ENCODE measurements around the gene MCUR1. TPM values are rescaled to one million over a fixed set of nuclear protein-coding genes. Genes with fewer than 3 reads are reported as not detected.
A peak's percentile ranks its signal among the peaks of the same experiment; 100 is the strongest.
"Not testable (repeated sequence)": the region's sequence is repeated elsewhere in the genome, so short reads cannot be mapped to it uniquely, and the experiment has no call there.

The MCUR1 gene
- total and polyA plus RNA-seq, 2 experiments from 2014 or later: 16.1 to 27.6 TPM

DNA sequence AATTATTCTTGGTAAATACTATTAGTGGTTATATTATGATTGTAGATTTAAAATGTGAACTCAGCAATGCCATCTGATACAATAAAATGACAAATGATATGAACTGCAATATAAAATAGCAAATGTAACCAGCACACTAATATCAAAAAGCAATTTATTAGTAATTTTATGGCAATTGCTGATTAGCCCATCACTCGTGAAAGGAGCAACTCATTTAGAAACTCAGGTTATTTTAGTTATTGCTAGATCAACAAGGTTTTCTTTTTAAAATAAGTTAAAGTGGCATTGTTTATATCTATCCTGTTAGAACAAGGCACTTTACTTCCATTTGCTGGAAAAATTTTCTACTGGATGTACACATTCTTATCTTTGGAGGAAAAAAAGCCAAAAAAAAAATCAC lies 18.4 kb upstream of the MCUR1 start:
- H3K36me3 ChIP-seq (replicated peaks; ENCODE audit: insufficient read depth, low read depth): no peaks in the 10 kb centered on the region
- H3K4me3 ChIP-seq: no peak overlapping the region
- no peak overlapping the region for H3K27ac ChIP-seq
- no peaks in the 10 kb centered on the region for H4K20me1 ChIP-seq (ENCODE audit: insufficient read depth, poor library complexity, severe bottlenecking)
- H2AFZ ChIP-seq: no peak overlapping the region
- H3K4me1 ChIP-seq (ENCODE audit: insufficient read depth): no peaks in the 10 kb centered on the region
- TF ChIP-seq, protein P1, sequence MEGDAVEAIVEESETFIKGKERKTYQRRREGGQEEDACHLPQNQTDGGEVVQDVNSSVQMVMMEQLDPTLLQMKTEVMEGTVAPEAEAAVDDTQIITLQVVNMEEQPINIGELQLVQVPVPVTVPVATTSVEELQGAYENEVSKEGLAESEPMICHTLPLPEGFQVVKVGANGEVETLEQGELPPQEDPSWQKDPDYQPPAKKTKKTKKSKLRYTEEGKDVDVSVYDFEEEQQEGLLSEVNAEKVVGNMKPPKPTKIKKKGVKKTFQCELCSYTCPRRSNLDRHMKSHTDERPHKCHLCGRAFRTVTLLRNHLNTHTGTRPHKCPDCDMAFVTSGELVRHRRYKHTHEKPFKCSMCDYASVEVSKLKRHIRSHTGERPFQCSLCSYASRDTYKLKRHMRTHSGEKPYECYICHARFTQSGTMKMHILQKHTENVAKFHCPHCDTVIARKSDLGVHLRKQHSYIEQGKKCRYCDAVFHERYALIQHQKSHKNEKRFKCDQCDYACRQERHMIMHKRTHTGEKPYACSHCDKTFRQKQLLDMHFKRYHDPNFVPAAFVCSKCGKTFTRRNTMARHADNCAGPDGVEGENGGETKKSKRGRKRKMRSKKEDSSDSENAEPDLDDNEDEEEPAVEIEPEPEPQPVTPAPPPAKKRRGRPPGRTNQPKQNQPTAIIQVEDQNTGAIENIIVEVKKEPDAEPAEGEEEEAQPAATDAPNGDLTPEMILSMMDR (IDR thresholded peaks at IDR 0.05; ENCODE audit: poor library complexity): no peak
- TF ChIP-seq EZH2phosphoT487 (IDR thresholded peaks at IDR 0.05; ENCODE audit: low read depth, severe bottlenecking, unreplicated experiment): no peak
- no peak for TF ChIP-seq EZH2 (IDR thresholded peaks at IDR 0.05; ENCODE audit: borderline replicate concordance)
- WGBS (ENCODE audit: low lambda C conversion rate, missing lambda C conversion rate): 94% methylated on average over 1 of the region's 1 CpG
- no peaks in the 10 kb centered on the region for H3K79me2 ChIP-seq
- H3K9me3 ChIP-seq (ENCODE audit: low read depth): peaks cover 5% of the 10 kb centered on the region
- no peaks in the 10 kb centered on the region for H3K9me2 ChIP-seq (replicated peaks; ENCODE audit: insufficient read depth)
- H3K27me3 ChIP-seq: no peaks in the 10 kb centered on the region
- DNase-seq (ENCODE audit: low spot score): no peak
- no peak overlapping the region for H3K4me2 ChIP-seq

DNA sequence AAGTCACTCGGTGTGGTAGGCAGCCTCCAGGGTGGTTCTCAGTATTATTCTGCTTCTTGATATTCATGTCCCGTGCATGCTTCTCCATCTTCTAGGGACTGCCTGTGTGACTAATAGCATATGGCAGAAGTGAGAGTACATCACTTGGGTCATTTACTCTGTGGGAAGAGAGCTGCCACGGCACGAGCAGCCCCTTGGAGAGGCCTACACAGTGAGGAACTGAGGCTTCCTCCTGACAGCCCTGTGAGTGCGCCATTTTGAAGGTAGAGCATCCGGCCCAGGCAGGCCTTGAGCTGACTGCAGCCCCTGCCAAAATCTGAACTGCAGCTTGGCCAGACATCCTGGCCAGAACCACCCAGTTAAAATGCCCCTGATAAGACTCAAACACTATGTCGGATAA lies 17.3 kb upstream of the MCUR1 start:
- no peaks in the 10 kb centered on the region for H3K27me3 ChIP-seq
- H3K79me2 ChIP-seq: no peaks in the 10 kb centered on the region
- H3K27ac ChIP-seq: no peak overlapping the region
- DNase-seq (ENCODE audit: low spot score): no peak
- H3K36me3 ChIP-seq (replicated peaks; ENCODE audit: insufficient read depth, low read depth): no peaks in the 10 kb centered on the region
- H3K4me2 ChIP-seq: no peak overlapping the region
- TF ChIP-seq EZH2phosphoT487 (IDR thresholded peaks at IDR 0.05; ENCODE audit: low read depth, severe bottlenecking, unreplicated experiment) (no peak), EZH2 (IDR thresholded peaks at IDR 0.05; ENCODE audit: borderline replicate concordance) (no peak)
- no peak overlapping the region for H3K4me3 ChIP-seq
- H3K9me3 ChIP-seq (ENCODE audit: low read depth): peaks cover 5% of the 10 kb centered on the region
- H4K20me1 ChIP-seq (ENCODE audit: insufficient read depth, poor library complexity, severe bottlenecking): no peaks in the 10 kb centered on the region
- 90% methylated on average over 7 of the region's 7 CpGs for WGBS (ENCODE audit: low lambda C conversion rate, missing lambda C conversion rate)
- no peak overlapping the region for H2AFZ ChIP-seq
- no peaks in the 10 kb centered on the region for H3K4me1 ChIP-seq (ENCODE audit: insufficient read depth)
- no peaks in the 10 kb centered on the region for H3K9me2 ChIP-seq (replicated peaks; ENCODE audit: insufficient read depth)

DNA sequence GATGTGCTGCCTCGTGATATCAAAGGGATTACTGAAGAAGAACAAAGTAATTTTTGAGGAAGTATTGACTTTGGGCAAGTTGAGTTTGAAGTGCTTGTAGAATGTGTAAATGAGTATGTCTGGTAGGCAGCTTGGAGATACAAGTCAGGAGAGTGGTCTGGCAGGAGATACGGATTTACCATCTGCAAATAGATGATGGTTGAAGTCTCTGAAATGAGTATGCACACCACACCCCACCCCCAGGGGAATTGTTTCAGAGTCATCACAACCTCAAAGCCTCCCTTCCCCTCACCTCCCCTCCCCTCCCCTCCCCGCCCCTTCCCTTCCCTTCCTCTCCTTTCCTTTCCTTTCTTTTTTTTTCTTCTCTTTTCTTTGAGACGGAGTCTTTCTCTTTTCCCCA lies 16.4 kb upstream of the MCUR1 start:
- Histone ChIP-seq H3K9me3 (ENCODE audit: low read depth) (peaks cover 5% of the 10 kb centered on the region), H3K4me2 (no peak overlapping the region), H3K4me3 (no peak overlapping the region), H3K4me1 (ENCODE audit: insufficient read depth) (no peaks in the 10 kb centered on the region), H3K36me3 (replicated peaks; ENCODE audit: insufficient read depth, low read depth) (no peaks in the 10 kb centered on the region), H3K79me2 (no peaks in the 10 kb centered on the region), H3K27me3 (no peaks in the 10 kb centered on the region), H3K27ac (no peak overlapping the region), H4K20me1 (ENCODE audit: insufficient read depth, poor library complexity, severe bottlenecking) (no peaks in the 10 kb centered on the region), H3K9me2 (replicated peaks; ENCODE audit: insufficient read depth) (no peaks in the 10 kb centered on the region), H2AFZ (no peak overlapping the region)
- TF ChIP-seq, protein P1 (IDR thresholded peaks at IDR 0.05; ENCODE audit: poor library complexity): no peak
- TF ChIP-seq EZH2 (IDR thresholded peaks at IDR 0.05; ENCODE audit: borderline replicate concordance): no peak
- no peak for TF ChIP-seq EZH2phosphoT487 (IDR thresholded peaks at IDR 0.05; ENCODE audit: low read depth, severe bottlenecking, unreplicated experiment)
- DNase-seq (ENCODE audit: low spot score): no peak
- WGBS (ENCODE audit: low lambda C conversion rate, missing lambda C conversion rate): 90% methylated on average over 3 of the region's 4 CpGs

DNA sequence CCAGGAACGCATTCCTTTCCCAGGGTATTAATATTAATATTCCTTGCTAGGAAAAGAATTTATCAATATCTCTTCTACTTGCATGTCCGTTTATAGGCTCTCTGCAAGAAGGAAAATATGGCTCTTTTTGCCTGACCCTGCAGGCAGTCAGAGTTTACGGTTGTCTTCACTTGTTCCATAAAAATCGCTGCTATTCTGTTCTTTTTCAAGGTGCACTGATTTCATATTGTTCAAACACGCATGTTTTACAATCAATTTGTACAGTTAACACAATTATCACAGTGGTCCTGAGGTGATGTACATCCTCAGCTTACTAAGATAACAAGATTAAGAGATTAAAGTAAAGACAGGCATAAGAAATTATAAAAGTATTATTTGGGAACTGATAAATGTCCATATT lies 15.1 kb upstream of the MCUR1 start:
- 86% methylated on average over 5 of the region's 5 CpGs for WGBS (ENCODE audit: low lambda C conversion rate, missing lambda C conversion rate)
- H3K27me3 ChIP-seq; H3K9me2 ChIP-seq (replicated peaks; ENCODE audit: insufficient read depth); H3K79me2 ChIP-seq; H4K20me1 ChIP-seq (ENCODE audit: insufficient read depth, poor library complexity, severe bottlenecking); H3K4me1 ChIP-seq (ENCODE audit: insufficient read depth); H3K4me3 ChIP-seq; H3K36me3 ChIP-seq (replicated peaks; ENCODE audit: insufficient read depth, low read depth); DNase-seq (ENCODE audit: low spot score); H3K4me2 ChIP-seq; H3K9me3 ChIP-seq (ENCODE audit: low read depth); H2AFZ ChIP-seq: not testable (repeated sequence)
- peak overlapping the region; percentile 14 for H3K27ac ChIP-seq

DNA sequence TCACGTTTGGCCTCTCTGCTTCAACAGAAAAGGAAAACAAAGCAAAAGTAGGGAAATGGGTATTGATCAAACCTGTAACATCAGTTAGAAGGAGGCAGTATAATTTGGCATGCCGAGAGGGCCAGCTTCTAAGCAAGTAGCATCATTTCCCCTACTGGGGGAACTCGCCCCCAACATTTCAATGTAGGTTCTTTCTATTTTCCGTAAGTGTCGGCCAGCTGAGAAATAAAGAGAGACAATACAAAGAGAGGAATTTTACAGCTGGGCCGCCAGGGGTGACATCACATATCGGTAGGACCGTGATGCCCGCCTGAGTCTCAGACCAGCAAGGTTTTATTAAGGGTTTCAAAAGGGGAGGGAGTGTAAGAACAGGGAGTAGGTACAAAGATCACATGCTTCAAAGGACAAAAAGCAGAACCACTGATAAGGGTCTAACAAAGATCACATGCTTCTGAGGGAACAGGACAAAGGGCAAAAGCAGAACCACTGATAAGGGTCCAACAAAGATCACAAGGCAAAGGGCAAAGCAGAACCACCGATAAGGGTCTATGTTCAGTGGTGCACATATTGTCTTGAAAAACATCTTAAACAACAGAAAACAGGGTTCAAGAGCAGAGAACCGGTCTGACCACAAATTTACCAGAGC lies 14.4 kb upstream of the MCUR1 start:
- not testable (repeated sequence) for H3K9me3 ChIP-seq (ENCODE audit: low read depth); DNase-seq (ENCODE audit: low spot score); H3K36me3 ChIP-seq (replicated peaks; ENCODE audit: insufficient read depth, low read depth); H3K79me2 ChIP-seq; H2AFZ ChIP-seq; H3K4me3 ChIP-seq; H3K4me1 ChIP-seq (ENCODE audit: insufficient read depth); H3K27me3 ChIP-seq; H3K4me2 ChIP-seq; H4K20me1 ChIP-seq (ENCODE audit: insufficient read depth, poor library complexity, severe bottlenecking); H3K9me2 ChIP-seq (replicated peaks; ENCODE audit: insufficient read depth)
- H3K27ac ChIP-seq: peak overlapping the region; percentile 83
- WGBS (ENCODE audit: low lambda C conversion rate, missing lambda C conversion rate): 83% methylated on average over 11 of the region's 11 CpGs

Measured in hepatocyte (in vitro differentiated cells).